PC-9 (cell line): Measurements from ENCODE around the gene MYH14.

Source experiments
- EZH2 ChIP-seq: fragments of 200-600 bp; sonication (generic); IDR thresholded peaks from 2 replicates; pipeline ENCODE4 v1.8.0; 2017; ENCODE audit warnings: antibody characterized with exemption, low read depth
- TF ChIP-seq, protein P1 (sequence below): fragments of 200-600 bp; sonication (generic); conservative IDR thresholded peaks from 2 replicates; pipeline ENCODE4 v1.6.1; 2017; ENCODE audit warnings: mixed run types, antibody characterized with exemption, mild to moderate bottlenecking, moderate library complexity

- TF ChIP-seq, protein P1, sequence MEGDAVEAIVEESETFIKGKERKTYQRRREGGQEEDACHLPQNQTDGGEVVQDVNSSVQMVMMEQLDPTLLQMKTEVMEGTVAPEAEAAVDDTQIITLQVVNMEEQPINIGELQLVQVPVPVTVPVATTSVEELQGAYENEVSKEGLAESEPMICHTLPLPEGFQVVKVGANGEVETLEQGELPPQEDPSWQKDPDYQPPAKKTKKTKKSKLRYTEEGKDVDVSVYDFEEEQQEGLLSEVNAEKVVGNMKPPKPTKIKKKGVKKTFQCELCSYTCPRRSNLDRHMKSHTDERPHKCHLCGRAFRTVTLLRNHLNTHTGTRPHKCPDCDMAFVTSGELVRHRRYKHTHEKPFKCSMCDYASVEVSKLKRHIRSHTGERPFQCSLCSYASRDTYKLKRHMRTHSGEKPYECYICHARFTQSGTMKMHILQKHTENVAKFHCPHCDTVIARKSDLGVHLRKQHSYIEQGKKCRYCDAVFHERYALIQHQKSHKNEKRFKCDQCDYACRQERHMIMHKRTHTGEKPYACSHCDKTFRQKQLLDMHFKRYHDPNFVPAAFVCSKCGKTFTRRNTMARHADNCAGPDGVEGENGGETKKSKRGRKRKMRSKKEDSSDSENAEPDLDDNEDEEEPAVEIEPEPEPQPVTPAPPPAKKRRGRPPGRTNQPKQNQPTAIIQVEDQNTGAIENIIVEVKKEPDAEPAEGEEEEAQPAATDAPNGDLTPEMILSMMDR, result no peak
- no peak for TF ChIP-seq EZH2
These were observed 156.0 kb downstream of the MYH14 start for GRCh38 chr19:50359328-50359818.
